HL-60 (cell line): ENCODE results near the gene PPIG.
A peak's percentile ranks its signal among the peaks of the same experiment; 100 is the strongest.
"Not testable (repeated sequence)": the region's sequence is repeated elsewhere in the genome, so short reads cannot be mapped to it uniquely, and the experiment has no call there.

Experiments used
- DNase-seq, 2 experiments: peaks; one replicate each; pipeline ENCODE4 v3.0.0-alpha.2; 2010 to 2020; ENCODE audit warnings: low read depth in 1 of 2, low spot score in 1 of 2
- H3K27ac ChIP-seq: fragments of 250-450 bp; sonication (Bioruptor Pico); replicated peaks from 2 replicates; pipeline ENCODE4 v1.5.1; 2020; ENCODE audit warnings: mild to moderate bottlenecking, moderate library complexity
- H3K27me3 ChIP-seq: fragments of 250-450 bp; sonication (Bioruptor Pico); 2 replicates; pipeline ENCODE4 v1.5.1; 2021; ENCODE audit warnings: mild to moderate bottlenecking, moderate library complexity; ENCODE audit not compliant: insufficient read depth, poor library complexity, severe bottlenecking
- H3K4me3 ChIP-seq: replicated peaks from 2 replicates; pipeline ENCODE4 v1.5.1; 2011; ENCODE audit warnings: mild to moderate bottlenecking, control low read depth, low read length; ENCODE audit not compliant: insufficient read depth
- GABPA ChIP-seq: IDR thresholded peaks from 2 replicates; pipeline ENCODE4 v1.6.1; 2012; ENCODE audit warnings: low read depth
- POLR2AphosphoS5 ChIP-seq: IDR thresholded peaks from 2 replicates; pipeline ENCODE4 v1.6.1; 2012; ENCODE audit warnings: low read depth
- REST ChIP-seq: IDR thresholded peaks from 2 replicates; pipeline ENCODE4 v1.6.1; 2012; ENCODE audit warnings: low read depth; ENCODE audit not compliant: insufficient replicate concordance
- SPI1 ChIP-seq: IDR thresholded peaks from 2 replicates; pipeline ENCODE4 v1.6.1; 2012; ENCODE audit warnings: low read depth, mild to moderate bottlenecking, borderline replicate concordance
- TF ChIP-seq, protein P1 (sequence below): IDR thresholded peaks from one replicate; pipeline ENCODE4 v1.5.1; 2011; ENCODE audit warnings: low read length, control low read depth, inconsistent platforms; ENCODE audit not compliant: insufficient read depth

PPIG gene

GRCh38 chr2:169569948-169570347, 14.2 kb upstream of the PPIG start:
- no peak for TF ChIP-seq POLR2AphosphoS5
- TF ChIP-seq, protein P1, sequence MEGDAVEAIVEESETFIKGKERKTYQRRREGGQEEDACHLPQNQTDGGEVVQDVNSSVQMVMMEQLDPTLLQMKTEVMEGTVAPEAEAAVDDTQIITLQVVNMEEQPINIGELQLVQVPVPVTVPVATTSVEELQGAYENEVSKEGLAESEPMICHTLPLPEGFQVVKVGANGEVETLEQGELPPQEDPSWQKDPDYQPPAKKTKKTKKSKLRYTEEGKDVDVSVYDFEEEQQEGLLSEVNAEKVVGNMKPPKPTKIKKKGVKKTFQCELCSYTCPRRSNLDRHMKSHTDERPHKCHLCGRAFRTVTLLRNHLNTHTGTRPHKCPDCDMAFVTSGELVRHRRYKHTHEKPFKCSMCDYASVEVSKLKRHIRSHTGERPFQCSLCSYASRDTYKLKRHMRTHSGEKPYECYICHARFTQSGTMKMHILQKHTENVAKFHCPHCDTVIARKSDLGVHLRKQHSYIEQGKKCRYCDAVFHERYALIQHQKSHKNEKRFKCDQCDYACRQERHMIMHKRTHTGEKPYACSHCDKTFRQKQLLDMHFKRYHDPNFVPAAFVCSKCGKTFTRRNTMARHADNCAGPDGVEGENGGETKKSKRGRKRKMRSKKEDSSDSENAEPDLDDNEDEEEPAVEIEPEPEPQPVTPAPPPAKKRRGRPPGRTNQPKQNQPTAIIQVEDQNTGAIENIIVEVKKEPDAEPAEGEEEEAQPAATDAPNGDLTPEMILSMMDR = no peak
- no peak for TF ChIP-seq GABPA
- no peak for TF ChIP-seq REST
- TF ChIP-seq SPI1 = no peak
- no peak for DNase-seq
- Histone ChIP-seq H3K4me3 (no peak overlapping the region), H3K27me3 (no peaks in the 10 kb centered on the region), H3K27ac (no peak overlapping the region)

DNA sequence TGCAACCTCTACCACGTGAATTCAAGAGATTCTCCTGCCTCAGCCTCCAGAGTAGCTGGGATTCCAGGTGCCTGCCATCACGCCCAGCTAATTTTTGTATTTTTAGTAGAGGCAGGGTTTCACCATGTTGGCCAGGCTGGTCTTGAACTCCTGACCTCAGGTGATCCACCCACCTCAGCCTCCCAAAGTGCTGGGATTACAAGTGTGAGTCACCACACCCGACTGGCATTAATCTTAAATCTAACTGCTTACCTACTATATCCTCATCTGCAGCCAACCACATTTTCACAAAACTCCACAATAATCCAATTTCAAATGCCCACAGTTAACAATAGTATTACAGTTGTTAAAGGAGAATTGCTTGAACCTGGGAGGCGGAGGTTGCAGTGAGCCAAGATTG, 13.4 kb upstream of the PPIG start:
- not testable (repeated sequence) for H3K27ac ChIP-seq, H3K4me3 ChIP-seq, H3K27me3 ChIP-seq, DNase-seq

DNA sequence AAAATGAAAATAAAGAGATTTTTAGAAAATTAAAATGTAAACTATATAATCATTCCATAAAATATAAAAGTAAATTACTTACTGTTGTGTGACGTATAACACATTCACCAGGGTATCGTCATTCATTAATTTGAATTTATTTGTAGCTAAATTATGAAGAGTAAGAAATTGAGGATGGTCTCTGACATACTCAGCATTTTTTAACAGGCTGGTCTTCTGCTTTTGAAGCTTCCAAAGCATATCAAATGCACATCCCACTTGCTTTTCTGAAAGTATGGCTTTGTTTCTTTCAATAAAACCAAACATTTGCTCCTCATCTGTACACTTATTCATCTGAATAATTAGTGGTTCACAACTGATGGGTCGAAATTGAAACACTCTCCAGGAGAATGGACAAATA, 12.6 kb upstream of the PPIG start:
- H3K27me3 ChIP-seq = no peaks in the 10 kb centered on the region
- H3K27ac ChIP-seq = no peak overlapping the region
- H3K4me3 ChIP-seq = no peak overlapping the region
- TF ChIP-seq, protein P1 = no peak
- TF ChIP-seq REST (no peak), SPI1 (no peak), POLR2AphosphoS5 (no peak), GABPA (no peak)
- no peak for DNase-seq

GRCh38 chr2:169572189-169572588, 12.0 kb upstream of the PPIG start:
- peak overlapping the region; percentile 92 for H3K4me3 ChIP-seq
- TF ChIP-seq GABPA (no peak), POLR2AphosphoS5 (no peak), SPI1 (no peak), REST (no peak)
- TF ChIP-seq, protein P1 = no peak

More at GRCh38 chr2:169572189-169572588, 12.0 kb upstream of the PPIG start:
- no peak overlapping the region for H3K27ac ChIP-seq
- no peak for DNase-seq
- no peaks in the 10 kb centered on the region for H3K27me3 ChIP-seq
